Hepatocyte (in vitro differentiated cells): ENCODE measurements around the gene CACFD1.

Experiments used
- CTCF ChIP-seq: fragments of 200-600 bp; sonication (generic); IDR thresholded peaks from 2 replicates; pipeline ENCODE4 v1.5.1; 2016; ENCODE audit warnings: antibody characterized with exemption, mild to moderate bottlenecking; ENCODE audit not compliant: poor library complexity
- EZH2 ChIP-seq: fragments of 200-600 bp; sonication (generic); IDR thresholded peaks from 2 replicates; pipeline ENCODE4 v1.6.1; 2016; ENCODE audit warnings: antibody characterized with exemption, mild to moderate bottlenecking, borderline replicate concordance
- EZH2phosphoT487 ChIP-seq: fragments of 200-600 bp; sonication (generic); IDR thresholded peaks from one replicate; pipeline ENCODE4 v1.6.1; 2018; ENCODE audit warnings: antibody characterized with exemption, mild to moderate bottlenecking, low read depth, moderate library complexity; ENCODE audit not compliant: unreplicated experiment, severe bottlenecking

- no peak for TF ChIP-seq CTCF
- no peak for TF ChIP-seq EZH2phosphoT487
- TF ChIP-seq EZH2, result no peak
These were observed 30.6 kb upstream of the CACFD1 start for GRCh38 chr9:133429214-133429613.
